Fibroblast of the aortic adventitia (primary cell): ENCODE measurements around the gene PRKD1. TPM values are rescaled to one million over a fixed set of nuclear protein-coding genes. Genes with fewer than 3 reads are reported as not detected.

Source experiments
- DNase-seq: peaks from one replicate; pipeline ENCODE4 v3.0.0-alpha.2; 2010; ENCODE audit warnings: low read depth
- H3K4me3 ChIP-seq: 2 replicates; pipeline ENCODE4 v1.5.1; 2011; ENCODE audit warnings: low read depth, mild to moderate bottlenecking, control low read depth, low read length, moderate library complexity
- CTCF ChIP-seq: IDR thresholded peaks from 2 replicates; pipeline ENCODE4 v1.5.1; 2011; ENCODE audit warnings: mild to moderate bottlenecking, low read length, control low read depth, inconsistent platforms; ENCODE audit not compliant: insufficient read depth
- total RNA-seq: library from RNA; depleted of rRNA; stranded (reverse); fragments of >200 nt; gene quantifications from 2 replicates; pipeline ENCODE4 v1.2.3, GENCODE V29; 2012; ENCODE audit warnings: low replicate concordance

Gene PRKD1
- total RNA-seq = 11.4 and 11.5 TPM in 2 replicates

- H3K4me3 ChIP-seq = peak within 1 kb of the TSS; percentile 92
- DNase-seq = peak; percentile 68
- peak; percentile 11 for TF ChIP-seq CTCF
These were observed at the start of gene PRKD1 for GRCh38 chr14:29927376-29928116. Gene PRKD1, minus strand, starts transcription at chr14:29927847.

- DNase-seq = no peak
- no peak for TF ChIP-seq CTCF
- no peak overlapping the region for H3K4me3 ChIP-seq
These were observed 43.5 kb upstream of the PRKD1 start for GRCh38 chr14:29971101-29971500.

- DNase-seq = no peak
- no peak overlapping the region for H3K4me3 ChIP-seq
- no peak for TF ChIP-seq CTCF
These were observed 27.4 kb upstream of the PRKD1 start for GRCh38 chr14:29955087-29955486.

GRCh38 chr14:29953501-29953900 is 25.9 kb upstream of the PRKD1 start:
- H3K4me3 ChIP-seq = no peak overlapping the region
- TF ChIP-seq CTCF = no peak
- no peak for DNase-seq

- no peak overlapping the region for H3K4me3 ChIP-seq
- no peak for TF ChIP-seq CTCF
- DNase-seq = no peak
These were observed 16.4 kb upstream of the PRKD1 start for GRCh38 chr14:29944091-29944490.

- no peak overlapping the region for H3K4me3 ChIP-seq
- no peak for DNase-seq
- no peak for TF ChIP-seq CTCF
These were observed 13.8 kb upstream of the PRKD1 start for GRCh38 chr14:29941401-29941800.

- H3K4me3 ChIP-seq = no peak overlapping the region
- TF ChIP-seq CTCF = no peak
- DNase-seq = no peak
These were observed 12.8 kb upstream of the PRKD1 start for GRCh38 chr14:29940482-29940881.
